ENCODE results near the gene N4BP2.

N4BP2 gene

DNA sequence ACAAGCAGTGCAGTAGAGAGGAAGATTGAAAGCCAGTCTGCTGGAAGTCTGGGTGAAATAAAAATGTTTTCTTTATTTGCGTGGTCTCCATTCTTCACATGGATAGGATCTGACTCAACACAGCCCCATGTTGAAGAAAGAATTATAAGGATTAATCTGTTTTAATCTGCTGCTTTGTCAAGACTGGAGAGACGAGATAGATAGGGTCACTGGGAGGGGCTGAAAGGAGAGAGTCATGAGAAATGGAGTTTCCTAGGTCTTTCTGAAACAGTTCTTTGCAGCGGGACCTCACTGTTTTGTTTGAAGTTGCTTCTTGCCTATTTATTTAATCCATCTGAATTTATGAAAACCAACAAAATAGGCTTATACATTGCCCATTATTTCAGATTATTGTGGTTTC lies 107.8 kb downstream of the N4BP2 start:
- no peak for FAIRE-seq

DNA sequence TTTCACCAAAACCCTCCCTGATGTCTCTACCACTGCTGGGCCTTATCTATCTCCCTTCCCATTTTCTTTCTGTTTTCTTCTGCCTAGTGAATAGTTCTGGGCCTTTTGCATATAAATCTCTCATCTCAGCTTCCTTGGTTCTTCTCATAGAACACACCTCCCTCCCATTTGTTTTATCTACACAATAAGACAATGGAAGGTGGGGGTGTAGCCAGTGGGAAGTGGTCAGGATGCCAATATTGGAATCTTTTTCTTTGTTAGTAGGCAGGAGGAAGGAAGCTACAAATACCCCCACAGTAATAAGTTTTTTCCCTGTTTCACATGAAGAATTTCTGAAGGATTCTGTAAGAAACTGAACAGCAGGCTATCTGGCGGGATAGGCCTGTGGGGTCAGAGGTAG lies 109.3 kb downstream of the N4BP2 start:
- no peak for FAIRE-seq

DNA sequence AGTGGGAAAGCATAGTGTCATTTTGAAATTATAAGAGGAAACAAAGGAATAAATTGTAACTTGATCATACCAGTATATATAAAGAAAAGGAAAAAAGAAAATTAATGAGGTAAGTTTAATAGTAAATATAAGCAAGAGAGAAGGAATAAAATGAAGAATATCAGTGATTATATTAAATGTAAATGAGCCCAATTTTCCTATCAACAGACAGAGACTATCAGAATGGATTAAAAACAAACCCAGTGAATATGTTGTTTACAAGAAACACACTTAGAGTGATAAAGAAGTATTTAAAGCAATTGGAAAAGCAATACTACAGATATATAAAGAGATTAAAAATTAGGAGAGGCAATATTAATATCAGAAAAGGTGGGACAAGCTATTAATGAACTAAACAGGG lies 111.4 kb downstream of the N4BP2 start:
- peak; percentile 23 for FAIRE-seq

DNA sequence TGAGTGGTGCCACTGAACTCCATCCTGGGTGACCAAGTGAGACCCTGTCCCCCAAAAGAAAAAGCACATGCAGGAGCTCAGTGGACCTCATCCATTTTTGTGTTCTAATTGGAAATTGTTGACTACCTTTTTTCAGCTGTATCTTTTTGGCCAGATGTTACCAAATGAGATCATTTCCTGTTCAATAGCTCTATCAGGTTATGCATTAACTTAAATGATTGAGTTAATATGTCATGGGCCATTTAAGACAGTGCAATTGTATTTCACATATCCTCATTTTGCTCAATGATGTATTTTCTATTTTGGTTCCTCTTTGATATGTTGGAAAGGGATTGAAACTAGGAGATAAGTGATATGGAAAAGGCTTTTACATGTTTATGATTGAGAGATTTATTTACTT lies 113.9 kb downstream of the N4BP2 start:
- no peak for FAIRE-seq

DNA sequence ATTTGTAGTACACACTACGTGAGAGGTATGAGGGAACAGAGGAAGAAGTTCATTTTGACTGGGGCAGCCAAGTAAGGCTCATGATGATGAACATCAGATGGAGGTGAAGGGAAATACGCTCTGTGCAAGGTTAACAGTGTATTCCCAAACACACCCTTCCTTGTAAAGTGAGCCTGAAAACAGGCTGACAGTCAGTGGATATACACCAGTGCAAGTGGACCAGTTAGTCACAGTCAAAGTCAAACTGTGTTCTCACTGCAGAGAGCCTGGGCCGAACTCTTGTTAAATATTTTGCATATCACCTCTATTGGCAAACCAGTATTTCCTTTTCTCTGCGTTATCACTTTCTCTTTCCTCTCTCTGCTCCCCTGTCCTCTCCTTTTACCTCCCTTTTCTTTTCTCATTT lies 116.8 kb downstream of the N4BP2 start:
- FAIRE-seq, result no peak

DNA sequence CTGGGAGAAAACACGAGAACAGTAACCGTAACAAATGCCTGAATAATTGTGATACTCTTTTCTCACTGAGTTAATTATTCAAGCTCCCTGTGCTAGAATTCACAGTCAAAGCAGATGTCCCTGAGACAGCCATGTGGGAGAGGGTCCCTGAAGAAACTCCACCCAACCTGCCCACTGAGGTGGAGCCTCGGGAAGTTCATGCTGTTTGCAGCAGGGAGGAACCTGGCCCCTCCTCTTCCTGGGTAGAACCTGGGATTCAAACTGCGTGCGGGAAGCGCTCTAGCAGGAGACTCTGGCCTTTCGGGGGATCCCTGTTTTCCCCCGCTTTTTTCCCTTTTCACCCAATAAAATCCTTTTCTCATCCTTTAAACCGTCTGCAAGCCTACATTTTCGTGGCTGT lies 120.0 kb downstream of the N4BP2 start:
- no peak for FAIRE-seq

DNA sequence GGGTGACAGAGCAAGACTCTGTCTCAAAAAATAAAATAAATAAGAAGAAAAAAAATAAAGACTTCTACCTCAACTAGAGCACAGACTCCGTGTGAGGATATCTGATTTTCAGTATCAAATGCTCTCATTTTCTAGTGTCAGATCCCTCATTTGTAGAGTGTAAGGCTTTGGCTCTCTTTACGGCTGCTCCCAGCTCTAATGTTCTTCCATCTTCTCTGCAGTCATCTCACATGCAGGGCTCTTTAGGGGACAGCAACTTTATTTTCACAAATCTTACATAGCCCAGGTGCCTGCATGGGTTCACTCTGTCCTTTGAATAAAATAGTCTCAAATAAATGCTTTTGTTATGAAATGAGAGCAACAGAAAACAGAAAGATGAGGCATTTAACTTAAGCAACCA lies 120.9 kb downstream of the N4BP2 start:
- FAIRE-seq, result no peak

DNA sequence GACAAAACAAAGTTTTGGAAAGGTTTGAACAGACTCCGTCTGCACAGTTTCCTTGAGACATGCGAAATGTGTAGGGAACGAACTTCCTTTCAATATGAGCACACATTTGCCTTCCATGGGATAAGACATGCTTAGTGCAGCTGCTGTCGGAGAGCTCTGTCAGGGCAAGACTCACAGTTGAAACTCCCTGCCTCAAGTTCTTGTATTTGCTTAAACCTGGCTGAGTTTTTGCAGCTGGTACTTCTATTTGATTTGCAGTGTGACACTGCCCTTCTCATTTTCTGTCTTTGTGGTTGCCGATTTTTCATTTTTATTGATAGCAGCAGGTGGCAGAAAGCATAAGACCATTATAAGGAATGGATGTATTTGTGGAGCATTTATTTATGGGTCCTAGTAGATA lies 122.0 kb downstream of the N4BP2 start:
- no peak for FAIRE-seq

DNA sequence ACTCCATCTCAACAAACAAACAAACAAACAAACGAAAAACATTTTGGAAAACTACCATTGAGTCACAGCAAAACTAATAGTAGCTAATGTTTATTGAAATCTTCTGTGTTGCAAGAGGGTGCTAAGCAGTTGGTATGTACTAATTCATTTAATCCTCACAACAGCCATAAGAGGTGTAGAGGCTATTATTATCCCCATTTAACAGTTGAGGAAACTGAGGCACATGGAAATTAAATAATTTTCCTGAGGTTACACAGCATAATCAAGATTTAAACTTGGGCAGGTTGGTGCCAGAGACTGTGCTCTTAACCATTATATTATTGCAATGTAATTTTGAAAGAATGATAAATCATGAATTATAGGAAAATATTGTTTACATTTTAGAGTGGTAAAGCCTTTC lies 122.7 kb downstream of the N4BP2 start:
- FAIRE-seq, result no peak

DNA sequence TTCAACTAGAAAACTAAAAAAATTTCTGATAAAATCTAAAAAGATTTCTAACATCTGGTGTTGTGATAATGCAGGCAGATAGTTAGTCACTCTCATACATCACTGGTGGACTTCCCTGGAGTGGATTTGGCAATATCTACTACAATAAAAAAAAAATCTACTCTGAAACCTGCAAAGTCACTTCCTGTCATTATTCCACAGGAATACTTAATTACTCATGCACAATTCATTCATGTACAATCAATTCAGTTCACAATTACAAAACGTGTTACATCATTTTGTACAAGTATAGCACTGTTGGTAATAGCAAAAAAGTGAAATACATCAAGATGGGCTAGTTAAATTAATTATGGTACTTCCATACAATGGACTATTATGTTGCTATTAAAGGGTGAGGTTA lies 123.7 kb downstream of the N4BP2 start:
- FAIRE-seq, result no peak

DNA sequence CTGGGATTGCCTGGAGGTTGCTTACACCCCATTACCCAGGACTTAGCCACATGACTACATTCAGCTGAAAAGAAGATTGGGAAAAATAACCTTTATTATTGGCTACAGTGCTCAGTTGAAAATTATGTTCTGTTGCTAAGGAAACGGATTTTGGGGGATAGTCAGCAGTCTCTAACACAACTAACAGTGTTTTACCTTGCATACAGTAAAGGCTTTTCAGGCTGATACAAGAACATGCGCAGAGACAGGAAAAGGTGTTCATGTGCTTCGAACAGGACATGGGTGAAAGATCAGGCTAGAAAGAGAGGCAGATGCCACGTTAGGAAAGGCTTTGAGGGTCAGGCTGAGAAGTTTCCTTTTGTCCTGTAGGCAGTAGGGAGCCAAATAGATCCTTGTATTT lies 125.4 kb downstream of the N4BP2 start:
- no peak for FAIRE-seq

DNA sequence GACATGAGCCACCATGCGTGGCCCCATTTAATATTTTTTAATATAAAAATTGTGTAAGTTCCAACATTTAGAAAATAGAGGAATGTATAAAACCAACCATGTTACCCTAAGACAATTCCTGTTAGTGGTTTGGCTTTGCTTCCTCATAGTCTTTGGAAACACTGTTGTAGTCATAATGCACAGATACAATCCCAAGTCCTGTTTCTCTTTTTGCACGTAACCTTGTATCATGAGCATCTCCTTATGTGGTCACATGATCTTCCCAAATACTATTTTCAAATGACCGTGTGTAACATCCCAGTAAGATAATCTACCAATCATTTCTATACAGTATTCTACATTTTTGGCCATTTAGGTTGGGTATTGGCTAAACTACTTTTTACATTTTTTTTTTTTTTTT lies 126.3 kb downstream of the N4BP2 start:
- FAIRE-seq, result no peak

DNA sequence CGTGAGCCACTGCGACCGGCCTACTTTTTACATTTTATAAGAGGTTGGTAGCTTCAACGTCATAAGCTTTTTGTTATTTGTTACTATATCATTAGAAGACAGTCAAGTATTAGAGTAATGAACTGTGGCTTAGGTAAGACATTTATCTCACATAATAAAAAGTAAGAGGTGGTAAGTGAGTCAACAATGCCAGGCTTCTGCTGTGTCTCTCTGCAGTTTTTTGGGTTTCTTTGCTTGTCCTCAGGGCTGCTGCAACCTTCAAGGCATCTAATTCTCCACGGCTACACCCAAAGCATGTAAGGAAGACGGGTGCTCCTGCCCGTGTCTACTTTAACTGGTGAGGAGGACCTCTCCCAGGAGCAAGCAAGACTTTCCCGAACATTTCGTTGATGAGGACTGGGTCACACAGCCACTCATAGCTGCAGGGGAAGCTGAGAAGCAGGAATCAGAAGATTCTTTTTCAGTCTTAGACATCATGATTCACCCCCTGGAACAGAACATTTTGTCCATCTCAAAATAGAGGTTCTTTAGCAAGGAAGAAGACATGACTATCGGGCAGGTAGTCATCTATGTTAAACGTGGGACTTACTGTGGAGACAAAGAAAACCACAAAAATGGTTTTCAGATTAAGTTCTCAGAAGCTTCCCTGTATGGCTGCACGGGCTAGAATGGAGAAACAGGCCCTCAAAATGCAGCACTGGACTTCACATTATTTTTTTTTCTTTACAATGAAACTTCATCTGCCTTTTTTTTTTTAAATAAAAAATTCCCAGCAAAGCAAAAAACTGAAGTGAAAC lies 127.2 kb downstream of the N4BP2 start:
- FAIRE-seq, result no peak

DNA sequence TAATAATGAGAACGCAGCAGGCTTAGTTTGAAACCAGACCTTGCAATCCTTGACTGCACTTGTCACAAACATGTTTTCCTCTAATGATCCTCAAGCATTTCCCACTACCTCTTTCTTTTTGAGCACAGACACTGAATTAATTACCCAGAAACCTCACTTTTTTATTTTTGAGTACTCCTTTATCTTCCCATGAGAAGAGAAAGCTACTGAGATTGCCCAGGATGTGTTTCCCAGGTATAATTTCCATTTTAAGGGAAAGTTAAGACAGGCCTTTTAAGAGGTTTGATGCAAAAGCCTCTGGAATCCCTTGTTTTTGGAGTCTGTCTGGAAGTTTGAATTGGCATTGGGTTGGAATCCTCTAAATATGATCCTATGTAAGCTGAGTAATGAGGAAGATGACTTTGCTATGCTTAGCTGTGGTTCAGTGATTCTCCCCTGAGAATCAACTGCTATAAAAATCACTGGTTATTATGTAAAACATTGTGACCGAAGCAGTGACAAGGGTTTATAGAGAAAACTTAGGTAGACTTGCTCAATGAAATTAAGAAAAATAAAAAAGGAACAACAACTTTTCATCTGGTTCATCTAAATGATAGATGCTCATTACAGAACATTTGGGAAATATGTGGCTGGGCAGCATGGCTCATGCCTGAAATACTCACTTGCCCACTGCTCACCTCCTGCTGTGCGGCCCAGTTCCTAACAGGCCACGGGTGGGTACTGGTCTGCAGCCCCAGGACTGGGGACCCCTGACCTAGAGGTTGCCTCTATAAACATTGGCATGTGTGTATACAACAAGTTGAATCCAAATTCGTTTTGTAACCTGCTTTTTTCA lies 129.4 kb downstream of the N4BP2 start:
- FAIRE-seq, result no peak

DNA sequence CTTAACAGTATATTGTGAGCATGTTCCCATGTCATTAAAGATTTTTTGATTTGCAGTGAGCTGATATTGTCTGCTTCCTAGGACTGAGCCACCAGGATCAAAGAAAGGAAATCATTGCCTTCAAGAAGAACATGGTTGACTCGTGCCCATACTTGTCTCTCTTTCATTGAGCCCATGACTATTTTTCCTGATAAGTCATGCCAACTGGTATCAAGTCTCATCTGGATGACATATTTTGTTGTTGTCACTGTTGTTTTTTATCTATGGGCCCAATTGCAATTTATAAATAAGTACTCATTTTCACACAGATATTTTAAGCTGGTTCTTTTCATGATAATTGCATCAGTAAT lies 130.0 kb downstream of the N4BP2 start:
- no peak for FAIRE-seq

DNA sequence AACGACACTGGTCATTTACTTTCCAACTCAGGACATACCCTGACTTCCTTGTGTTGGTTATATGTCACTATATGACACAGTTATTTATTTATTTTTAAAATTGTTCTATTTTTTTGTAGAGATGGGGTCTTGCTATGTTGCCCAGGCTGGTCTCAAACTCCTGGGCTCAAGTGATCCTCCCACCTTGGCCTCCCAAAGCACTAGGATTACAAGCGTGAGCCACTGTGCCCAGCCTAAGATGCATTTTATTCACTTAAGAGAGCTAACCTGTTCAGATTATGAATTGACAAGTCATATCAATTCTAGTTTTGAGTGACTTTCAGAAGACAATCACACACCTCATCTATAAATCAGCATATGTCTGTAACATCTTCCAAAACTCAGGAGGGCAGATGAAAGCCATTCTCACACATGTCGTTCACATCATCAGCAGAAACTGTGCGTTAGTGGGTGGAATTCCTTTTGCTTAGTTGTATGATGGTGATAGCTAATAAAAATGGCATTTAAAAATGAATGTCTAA lies 130.8 kb downstream of the N4BP2 start:
- FAIRE-seq, result no peak

DNA sequence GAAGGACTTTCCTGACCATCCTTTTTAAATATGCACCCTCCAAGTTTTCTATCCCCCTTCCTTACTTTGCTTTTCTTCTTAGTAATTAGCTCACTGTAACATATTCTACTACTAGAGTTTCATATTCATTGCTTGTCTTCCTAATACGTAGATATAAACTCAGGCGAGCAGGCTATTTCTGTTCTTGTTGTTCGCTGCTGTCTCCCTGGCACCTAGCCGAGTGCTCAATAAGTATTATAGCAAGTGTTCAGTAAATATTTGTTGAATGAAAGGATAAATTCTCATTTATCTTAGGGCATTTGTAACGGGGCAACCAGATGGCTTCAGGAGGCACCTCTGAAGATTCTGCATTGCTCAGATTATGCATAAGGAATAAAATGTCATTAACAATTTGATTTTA lies 133.4 kb downstream of the N4BP2 start:
- FAIRE-seq, result peak; percentile 49

DNA sequence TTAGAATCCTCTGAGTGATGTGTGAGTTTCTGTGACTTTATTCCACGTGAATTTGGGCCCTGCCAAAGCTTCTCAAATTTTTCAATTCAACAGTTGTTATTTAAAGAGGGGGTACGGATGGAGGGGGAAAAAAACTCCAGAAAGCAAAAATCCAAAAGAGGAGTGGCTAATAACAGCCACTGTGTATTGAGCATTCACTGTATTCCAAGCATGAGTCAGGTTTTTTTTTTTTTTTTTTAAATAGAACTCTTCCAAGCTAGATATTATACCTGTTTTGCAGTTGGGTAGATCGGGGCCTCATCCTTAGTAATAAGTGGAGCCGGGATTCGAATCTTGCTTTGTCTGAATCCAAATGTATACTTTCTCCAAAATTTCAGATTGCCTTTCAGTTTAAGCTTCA lies 133.8 kb downstream of the N4BP2 start:
- no peak for FAIRE-seq

DNA sequence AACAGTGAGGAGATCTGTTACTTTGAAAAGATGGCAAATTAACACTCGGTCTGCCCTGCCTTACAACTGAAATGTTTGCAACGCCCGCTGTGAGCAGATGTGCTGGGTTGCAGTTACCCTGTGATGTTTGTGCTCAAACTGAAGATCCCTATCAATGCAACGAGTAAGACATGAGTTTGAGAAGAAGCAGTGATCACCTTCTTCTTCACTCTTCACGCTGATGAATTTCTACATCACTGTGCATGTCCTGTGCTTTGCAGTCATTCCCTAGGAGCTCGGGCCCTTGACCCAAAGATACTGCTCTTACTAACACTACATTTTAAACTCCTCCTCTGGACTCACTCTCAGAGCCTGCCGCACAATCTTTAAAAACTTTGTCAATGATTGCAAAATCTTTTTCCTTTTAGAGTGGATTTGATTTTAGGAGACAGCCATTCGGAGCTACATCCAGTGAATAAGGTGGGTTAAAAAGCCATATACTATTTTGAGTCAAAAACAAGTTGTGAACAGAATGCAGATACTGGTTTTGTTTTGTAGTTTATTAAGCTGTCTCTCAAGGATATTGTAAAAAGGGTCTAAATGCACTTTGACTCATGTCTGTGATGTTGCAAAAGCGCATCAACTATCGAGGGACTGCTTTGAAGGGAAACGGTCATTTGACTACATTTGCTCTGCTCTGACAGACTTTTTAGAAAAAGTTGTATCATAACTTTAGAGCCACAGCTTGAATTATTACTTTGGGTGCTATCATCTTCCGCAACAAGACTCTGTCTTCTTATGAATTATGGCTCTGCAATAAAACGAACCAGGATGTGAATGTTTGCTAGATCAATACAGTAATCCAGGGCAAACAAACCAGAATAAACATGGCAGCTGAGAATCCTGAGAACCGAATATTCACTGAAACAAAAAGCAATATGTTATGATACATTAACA lies 134.5 kb downstream of the N4BP2 start:
- FAIRE-seq, result peak; percentile 95

DNA sequence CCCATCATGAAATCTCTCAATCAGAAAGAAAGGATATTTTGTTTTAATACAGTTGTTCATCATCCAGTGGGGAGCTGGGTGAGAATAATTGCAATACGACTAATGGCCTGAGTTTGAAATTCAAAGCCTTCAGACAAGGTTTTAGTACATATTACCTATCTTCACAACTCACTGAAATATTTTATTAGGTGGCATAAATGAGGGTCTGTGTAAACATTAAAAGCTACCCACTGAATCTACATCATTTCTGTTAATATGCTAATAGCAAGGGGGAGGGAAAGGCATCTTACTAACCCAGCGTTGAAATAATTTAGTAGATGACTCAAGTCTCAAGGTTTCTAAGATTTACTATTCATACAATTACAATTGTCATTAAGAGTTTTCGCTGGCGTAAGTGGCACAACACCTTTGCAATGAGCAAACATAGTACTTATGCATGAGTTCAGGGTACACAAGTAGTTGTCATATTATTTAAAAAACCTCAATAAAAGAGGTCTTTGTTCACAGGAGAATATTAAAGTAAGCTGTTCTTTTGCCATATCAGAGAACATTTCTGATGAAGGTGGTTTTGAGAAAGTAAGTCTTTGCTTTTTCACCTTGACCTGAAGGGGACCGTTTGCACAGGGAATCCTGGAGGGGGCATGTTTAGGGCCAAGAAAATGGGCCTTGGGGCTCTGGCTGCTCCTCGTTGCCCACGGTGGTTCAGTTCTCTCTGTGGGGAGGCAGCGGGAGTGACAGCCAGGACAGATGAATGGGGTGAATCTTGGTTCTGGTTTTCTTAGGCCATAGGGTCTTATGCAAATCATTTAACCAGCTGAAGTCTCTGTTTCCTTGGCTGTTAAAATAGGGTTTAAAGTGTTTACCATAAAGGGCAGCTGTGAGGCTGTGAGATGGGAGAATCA lies 135.7 kb downstream of the N4BP2 start:
- FAIRE-seq, result no peak

DNA sequence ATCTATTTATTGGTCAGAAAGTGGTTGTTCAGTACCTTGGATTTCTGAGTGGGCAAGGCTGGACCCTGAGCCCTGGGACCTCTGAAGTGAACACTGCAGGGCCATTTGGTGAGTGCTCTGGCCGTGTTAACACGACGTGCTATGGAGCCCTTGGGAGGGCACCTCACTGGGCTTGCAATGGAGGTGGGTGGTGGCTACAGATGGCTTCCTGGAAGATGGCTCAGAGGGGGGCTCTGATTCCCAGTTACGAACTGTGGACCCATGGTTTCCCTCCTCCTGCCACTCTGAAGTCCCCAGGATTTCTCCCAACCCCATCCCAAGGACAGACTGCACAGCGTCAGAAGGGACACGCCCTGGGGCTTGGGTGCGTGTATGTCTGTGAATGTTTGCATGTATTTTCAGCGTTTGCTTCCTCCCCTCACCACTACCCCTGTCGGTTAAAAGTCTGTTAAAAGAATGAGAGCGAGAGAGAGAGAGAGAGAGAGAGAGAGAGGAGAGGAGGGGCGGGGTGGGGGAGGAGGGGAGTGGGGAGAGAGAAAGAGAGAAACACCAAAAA lies 136.4 kb downstream of the N4BP2 start:
- FAIRE-seq, result no peak

DNA sequence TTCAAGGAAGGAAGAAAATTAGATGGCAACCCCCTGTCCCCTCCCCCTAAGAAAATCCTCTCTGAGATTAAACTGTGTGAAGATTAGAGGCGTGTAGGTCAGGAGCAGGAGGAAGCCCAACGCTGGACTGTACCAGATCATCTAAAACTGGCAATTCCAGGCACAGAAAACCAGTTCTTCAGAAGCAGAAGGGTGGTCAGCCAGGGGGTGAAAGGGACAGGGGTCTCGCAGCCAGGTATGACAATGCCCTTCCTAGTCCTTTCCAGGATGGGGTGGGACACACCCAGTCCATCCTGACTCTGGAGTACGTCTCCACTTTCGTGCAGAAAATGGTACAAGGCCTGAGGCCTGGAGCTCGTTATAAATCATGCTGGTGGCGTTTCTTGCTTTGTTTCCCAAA lies 136.9 kb downstream of the N4BP2 start:
- FAIRE-seq, result no peak

Data from TTC549 (cell line).